ENCODE results near the gene GYS1.
A peak's percentile ranks its signal among the peaks of the same experiment; 100 is the strongest.
"Not testable (repeated sequence)": the region's sequence is repeated elsewhere in the genome, so short reads cannot be mapped to it uniquely, and the experiment has no call there.

GYS1 gene

DNA sequence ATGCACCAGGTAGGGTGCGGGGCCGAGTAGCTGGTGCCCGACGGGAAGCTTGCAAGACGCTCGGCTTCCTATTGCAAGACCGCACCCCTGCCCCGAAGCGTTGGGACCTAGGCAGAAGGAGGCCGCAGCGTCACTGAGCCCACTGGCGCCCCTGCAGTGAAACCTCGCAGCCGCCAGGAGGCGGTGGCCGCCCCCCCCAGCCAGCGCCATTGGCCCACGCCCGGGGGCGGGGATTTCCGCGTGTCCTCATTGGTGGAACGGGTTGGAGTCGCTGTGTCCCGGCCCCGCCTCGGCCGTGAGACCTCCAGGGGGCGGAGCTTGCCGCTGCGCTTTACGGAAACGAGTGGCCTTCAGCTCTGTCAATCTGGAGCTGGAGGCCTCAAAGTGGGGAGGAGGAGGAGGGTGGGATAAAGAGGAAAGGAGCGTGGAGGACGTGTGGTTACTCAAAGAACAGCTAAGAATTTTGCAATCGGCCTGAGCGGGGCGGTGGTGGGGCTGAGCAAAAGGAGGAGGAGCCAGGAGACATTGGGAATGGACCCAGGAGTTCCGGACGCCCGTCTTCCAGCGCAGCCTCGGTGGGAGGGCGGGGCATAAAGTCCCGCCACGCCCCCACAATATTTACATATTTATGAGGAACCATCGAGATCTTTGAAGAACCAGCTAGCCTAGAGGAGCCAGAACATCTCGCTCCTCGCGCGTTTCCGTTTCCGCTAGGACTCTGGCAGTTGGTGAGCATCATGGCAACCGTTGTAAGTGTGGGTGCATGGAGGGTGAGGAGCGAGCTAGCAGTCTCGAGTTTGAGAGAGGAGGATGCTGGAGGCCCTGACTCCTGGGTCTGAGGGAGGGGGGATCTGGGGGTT lies at the start of gene GYS1, which contains the start of gene RUVBL2:
Gene GYS1, minus strand, starts transcription at position 135 of the 860 bp plus-strand sequence. CDS start 197 bp downstream, outside the sequence.
Gene RUVBL2, plus strand, starts transcription at position 713 of the 860 bp plus-strand sequence. Its CDS starts 25 bp downstream, at position 738.
- DNase-seq (ENCODE audit: low spot score) = peak; percentile 99

DNA sequence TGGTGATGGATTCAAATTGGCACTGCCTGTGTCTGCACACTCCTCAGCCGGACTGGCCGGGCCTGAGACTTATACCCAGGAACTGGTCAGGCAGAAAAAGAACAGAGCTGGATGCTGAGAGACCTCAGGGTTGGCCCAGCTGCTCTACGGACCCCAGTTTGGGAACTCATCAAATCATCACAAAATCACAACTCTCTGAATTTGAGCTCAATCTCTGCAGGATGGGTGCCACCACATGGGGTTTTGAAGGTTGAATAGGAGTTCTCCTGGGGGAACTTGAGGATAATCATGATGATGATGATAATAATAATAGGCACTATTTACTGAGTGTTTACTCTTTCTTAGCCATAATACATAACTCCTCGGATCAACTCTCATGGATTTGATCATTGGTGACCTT lies 49.6 kb upstream of the GYS1 start:
- DNase-seq (ENCODE audit: low spot score) = not testable (repeated sequence)

DNA sequence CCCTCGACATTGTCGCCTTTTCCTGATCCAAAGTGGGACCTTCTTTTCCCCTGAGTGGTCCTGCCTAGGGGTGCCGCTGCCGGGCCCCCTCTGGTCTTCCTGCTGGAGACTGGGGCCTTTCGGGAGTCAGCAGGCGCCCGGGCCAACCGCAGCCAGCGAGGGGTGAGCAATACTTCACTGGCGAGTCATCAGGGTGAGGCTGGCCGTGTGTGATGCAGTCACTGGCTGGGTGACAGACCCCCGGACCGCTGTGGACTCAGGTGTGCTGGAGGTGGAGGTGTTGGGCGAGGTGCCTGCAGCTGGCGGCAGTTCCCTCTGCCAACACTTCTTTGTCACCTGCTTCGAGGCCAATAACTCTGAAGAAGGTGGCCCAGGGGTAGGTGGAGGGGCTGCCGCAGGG lies 49.1 kb upstream of the GYS1 start:
- DNase-seq (ENCODE audit: low spot score) = no peak

DNA sequence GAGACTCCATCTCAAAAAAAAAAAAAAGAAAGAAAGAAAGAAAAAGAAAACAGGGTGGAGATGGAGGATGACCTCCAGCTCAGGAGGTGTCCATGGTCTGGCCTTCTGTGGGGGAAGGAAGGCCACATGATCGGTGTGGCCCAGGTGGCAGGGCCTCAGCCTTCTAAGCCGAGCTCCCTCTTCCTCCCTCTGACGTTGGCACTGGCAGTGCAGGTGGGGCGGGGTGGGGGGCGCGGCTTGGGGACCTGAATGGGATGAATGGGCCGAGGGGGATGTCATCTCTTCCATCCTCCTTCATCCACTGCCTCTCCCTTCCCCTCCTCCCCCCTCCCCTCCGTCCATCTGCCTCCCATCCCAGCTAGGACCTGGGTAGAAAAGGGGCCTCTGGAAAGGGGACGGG lies 46.6 kb upstream of the GYS1 start:
- DNase-seq (ENCODE audit: low spot score) = not testable (repeated sequence)

DNA sequence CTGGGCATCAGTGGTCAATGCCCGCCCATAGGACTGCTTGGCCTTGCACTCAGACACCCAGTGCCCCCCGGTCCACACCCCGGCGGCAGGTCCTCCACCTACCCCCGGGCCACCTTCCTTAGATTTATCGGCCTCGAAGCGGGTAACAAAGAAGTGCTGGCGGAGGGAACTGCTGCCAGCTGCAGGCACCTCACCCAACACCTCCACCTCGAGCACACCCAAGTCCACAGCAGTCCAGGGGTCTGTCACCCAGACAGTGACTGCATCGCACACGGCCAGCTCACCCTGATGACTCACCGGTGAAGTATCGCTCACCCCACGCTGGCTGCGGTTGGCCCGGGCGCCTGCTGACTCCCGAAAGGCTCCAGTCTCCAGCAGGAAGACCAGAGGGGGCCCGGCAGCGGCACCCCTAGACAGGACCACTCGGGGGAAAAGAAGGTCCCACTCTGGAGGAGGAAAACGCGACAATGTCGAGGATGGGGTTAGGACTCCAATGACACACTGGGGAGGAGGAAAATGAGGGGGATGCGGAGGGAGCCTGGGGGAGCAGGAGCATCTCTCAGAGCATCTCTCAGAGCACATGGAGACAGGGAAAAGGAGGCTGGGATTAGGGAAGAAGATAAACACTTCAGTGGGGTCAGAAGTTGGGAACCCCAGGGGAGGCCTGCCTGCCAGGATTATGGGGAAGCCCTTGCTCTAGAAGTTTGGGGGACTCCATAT lies 45.6 kb upstream of the GYS1 start:
- DNase-seq (ENCODE audit: low spot score) = peak; percentile 63

DNA sequence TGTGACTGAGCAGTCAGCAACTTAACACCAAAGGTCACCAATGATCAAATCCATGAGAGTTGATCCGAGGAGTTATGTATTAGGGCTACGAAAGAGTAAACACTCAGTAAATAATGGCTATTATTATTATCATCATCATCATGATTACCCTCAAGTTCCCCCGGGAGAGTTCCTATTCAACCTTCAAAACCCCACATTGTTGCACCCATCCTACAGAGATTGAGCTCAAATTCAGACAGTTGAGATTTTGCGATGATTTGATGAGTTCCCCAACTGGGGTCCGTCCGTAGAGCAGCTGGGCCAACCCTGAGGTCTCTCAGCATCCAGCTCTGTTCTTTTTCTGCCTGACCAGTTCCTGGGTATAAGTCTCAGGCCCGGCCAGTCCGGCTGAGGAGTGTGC lies 45.0 kb upstream of the GYS1 start:
- DNase-seq (ENCODE audit: low spot score) = not testable (repeated sequence)

DNA sequence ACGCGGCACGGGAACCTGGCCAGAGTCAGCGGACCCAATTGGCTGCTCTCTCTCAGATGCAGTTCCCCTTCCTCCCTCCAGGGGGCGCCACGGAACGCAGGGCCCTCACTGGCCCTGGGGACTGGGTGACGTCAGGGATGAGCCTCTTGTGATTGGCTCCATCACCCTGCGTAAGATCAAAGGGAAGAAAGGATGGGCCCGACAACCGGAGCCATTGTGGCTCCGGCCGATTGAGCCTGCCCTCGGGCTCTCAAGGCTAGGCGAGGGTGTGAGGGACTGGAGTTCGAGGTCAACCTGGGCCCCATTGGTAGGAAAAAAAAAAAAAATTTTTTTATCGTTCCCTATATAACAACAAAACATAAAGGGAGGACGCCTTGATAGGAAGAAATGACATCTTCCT lies 43.7 kb upstream of the GYS1 start, which contains the start of gene CGB1:
Gene CGB1, minus strand, starts transcription at position 81 of the 400 bp plus-strand sequence. CDS start 184 bp downstream, outside the sequence.
- DNase-seq (ENCODE audit: low spot score) = not testable (repeated sequence)

DNA sequence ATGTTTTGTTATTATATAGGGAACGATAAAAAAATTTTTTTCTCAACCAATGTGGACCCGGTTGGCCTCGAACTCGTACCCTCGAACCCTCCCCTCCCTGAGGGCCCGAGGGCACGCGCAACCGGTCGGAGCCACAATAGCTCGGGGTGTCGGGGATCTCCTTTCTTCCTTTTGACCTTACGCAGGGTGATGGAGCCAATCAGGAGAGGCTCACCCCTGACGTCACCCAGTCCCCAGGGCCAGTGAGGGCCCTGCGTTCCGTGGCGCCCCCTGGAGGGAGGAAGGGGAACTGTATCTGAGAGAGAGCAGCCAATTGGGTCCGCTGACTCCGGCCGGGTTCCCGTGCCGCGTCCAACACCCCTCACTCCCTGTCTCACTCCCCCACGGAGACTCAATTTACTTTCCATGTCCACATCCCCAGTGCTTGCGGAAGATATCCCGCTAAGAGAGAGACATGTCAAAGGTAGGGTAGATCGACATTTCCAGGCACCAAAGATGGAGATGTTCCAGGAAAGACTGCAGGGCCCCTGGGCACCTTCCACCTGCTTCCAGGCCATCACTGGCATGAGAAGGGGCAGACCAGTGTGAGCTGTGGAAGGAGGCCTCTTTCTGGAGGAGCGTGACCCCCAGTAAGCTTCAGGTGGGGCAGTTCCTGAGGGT lies 38.7 kb upstream of the GYS1 start, which contains the start of gene CGB2:
Gene CGB2, plus strand, starts transcription at position 249 of the 660 bp plus-strand sequence. Its CDS starts 206 bp downstream, at position 455.
- DNase-seq (ENCODE audit: low spot score) = not testable (repeated sequence)

DNA sequence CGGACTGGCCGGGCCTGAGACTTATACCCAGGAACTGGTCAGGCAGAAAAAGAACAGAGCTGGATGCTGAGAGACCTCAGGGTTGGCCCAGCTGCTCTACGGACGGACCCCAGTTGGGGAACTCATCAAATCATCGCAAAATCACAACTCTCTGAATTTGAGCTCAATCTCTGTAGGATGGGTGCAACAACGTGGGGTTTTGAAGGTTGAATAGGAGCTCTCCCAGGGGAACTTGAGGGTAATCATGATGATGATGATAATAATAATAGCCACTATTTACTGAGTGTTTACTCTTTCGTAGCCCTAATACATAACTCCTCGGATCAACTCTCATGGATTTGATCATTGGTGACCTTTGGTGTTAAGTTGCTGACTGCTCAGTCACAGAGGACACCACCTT lies 37.2 kb upstream of the GYS1 start:
- DNase-seq (ENCODE audit: low spot score) = not testable (repeated sequence)

DNA sequence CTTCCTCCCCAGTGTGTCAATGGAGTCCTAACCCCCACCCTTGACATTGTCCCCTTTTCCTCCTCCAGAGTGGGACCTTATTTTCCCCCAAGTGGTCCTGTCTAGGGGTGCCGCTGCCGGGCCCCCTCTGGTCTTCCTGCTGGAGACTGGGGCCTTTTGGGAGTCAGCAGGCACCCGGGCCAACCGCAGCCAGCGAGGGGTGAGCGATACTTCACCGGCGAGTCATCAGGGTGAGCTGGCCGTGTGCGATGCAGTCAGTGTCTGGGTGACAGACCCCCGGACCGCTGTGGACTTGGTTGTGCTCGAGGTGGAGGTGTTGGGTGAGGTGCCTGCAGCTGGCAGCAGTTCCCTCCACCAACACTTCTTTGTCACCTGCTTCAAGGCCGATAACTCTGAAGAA lies 36.6 kb upstream of the GYS1 start:
- not testable (repeated sequence) for DNase-seq (ENCODE audit: low spot score)

DNA sequence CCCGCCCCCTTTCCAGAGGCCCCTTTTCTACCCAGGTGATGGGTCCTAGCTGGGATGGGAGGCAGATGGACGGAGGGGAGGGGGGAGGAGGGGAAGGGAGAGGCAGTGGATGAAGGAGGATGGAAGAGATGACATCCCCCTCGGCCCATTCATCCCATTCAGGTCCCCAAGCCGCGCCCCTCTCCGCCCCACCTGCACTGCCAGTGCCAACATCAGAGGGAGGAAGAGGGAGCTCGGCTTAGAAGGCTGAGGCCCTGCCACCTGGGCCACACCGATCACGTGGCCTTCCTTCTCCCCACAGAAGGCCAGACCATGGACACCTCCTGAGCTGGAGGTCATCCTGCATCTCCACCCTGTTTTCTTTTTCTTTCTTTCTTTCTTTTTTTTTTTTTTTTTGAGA lies 35.6 kb upstream of the GYS1 start:
- DNase-seq (ENCODE audit: low spot score) = not testable (repeated sequence)

DNA sequence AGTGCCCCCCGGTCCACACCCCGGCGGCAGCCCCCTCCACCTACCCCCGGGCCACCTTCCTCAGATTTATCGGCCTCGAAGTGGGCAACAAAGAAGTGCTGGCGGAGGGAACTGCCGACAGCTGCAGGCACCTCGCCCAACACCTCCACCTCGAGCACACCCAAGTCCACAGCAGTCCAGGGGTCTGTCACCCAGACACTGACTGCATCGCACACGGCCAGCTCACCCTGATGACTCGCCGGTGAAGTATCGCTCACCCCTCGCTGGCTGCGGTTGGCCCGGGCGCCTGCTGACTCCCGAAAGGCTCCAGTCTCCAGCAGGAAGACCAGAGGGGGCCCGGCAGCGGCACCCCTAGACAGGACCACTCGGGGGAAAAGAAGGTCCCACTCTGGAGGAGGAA lies 32.5 kb upstream of the GYS1 start:
- DNase-seq (ENCODE audit: low spot score) = not testable (repeated sequence)

DNA sequence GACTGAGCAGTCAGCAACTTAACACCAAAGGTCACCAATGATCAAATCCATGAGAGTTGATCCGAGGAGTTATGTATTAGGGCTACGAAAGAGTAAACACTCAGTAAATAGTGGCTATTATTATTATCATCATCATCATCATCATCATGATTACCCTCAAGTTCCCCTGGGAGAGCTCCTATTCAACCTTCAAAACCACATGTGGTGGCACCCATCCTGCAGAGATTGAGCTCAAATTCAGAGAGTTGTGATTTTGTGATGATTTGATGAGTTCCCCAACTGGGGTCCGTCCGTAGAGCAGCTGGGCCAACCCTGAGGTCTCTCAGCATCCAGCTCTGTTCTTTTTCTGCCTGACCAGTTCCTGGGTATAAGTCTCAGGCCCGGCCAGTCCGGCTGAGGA lies 32.0 kb upstream of the GYS1 start:
- DNase-seq (ENCODE audit: low spot score) = not testable (repeated sequence)

DNA sequence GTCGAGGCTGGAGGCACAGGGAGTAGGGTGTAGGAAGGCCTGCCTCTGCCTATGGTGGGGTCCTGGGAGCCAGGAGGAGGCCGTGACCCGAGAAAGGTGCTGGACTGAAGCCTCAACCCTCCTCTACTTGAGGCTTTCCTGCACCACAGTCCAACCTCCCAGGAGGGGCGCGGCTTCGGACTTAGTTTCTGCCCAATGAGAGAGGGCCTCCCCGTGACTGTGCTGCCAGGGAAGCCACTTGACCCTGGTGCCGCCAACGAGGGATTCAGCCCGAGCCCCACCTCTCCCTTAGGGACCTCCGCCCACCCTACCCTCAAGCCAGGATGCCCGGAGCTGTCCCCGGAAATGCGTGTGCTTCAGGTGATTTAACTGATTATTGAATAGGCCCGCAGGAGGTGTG lies 31.1 kb upstream of the GYS1 start, which contains the start of gene CGB3:
Gene CGB3, minus strand, starts transcription at position 101 of the 400 bp plus-strand sequence. CDS start 362 bp downstream, outside the sequence.
- DNase-seq (ENCODE audit: low spot score) = not testable (repeated sequence)

DNA sequence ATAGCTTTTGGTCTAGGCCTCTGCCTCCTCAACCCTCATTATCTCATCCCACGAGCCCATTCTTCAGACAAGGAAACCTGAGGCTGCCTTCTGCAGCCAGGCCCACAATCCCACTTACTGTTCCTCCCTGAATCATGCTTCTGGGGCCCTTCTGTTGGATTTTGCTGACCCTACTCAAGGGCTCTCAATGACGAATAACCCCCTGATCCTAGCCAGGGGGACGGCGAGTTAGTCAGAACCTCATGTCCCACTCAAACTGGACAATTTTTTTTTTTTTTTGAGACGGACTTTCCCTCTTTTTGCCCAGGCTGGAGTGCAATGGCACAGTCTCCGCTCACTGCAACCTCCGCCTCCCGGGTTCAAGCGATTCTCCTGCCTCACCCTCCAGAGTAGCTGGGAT lies 29.0 kb upstream of the GYS1 start:
- no peak for DNase-seq (ENCODE audit: low spot score)

DNA sequence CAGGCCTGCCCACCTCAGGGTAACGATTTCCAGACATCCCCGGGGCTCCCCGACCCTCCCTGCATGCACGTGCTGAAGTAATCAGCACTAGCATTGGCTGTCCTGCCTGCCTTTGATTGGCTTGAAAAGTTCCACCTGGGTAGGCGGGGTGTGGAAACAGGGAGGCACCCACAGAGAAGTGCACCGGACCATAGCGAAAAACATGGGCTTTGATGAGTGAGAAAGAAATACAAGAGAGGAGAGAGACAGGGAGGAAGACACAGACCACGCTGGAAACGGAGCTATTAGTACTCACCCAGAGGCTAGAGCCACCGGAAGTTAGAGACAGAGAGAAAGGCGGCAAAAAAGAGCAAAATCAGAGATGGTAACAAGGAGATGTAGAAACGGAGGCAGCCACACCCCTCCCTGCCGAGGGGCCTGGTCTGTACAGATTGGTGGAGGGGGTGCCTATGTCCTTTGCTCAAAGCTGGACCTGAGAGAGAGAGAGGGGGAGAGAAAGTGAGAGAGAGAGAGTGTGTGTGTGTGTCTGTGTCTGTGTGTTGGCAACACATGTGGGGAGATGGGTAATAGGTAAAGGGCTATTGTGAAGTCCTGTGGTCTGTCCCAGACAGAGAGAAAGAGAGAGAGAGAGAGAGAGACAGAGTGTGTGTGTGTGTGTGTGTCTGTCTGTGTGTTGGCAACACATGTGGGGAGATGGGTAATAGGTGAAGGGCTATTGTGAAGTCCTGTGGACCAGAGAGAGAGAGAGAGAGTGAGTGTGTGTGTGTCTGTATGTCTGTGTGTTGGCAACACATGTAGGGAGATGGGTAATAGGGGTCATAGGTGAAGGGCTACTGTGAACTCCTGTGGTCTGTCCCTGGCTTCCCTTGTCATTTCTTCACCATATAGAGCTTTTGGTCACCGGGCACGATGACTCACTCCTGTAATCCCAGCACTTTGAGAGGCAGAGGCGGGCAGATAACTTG lies 28.1 kb upstream of the GYS1 start:
- DNase-seq (ENCODE audit: low spot score) = no peak

DNA sequence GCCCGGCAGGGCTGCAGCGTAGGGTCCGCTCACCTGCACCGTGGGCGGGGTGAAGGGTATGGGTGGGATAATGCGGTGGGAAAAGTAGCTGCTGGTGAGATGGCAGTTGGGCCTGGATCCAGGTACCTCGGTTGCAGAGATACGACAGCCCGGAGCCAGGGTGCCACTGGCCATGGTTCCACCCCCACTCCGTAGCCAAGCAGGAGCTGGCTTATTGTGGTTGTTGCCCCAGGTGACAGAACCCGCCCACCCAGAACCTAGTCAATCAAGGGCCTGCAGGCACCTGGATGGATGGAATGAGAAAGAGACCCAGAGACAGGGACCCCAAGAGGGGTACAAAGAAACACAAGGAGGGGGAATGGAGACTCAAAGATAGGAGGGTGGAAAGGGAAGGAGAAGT lies 27.2 kb upstream of the GYS1 start:
- no peak for DNase-seq (ENCODE audit: low spot score)

DNA sequence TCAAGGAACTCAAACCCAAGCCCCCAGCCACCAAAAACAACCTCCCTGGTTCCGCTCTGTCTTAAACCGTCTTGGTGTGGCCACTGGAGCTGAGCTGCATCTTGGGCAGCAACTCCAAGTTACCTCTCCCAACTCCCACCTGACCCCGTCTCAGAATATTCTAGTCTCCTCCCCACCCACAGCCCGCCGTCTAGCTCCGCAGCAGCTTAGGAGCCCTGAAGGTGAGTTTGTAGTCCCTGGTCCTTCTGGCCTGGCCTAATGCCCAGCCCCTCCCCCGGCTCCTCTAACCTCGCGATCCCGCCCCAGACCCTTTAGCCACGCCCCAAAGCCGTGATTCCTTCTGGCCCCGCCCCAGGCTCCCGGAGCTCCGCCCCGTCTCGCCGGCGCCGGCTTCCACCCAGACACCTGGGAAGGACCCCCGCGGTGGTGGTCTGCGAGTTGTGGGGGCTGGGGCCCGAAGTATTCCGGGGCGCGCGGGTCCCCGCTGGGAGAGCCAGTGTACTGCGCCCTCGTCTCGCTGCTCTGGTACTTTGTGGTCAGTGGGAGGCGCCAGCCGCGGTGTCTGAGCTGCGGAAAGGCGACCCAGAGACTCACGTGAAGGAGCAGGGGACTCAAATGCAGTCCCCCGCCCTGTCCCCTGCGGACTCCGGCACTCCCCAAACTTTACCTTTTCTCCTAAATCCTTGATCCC lies 26.3 kb upstream of the GYS1 start:
- no peak for DNase-seq (ENCODE audit: low spot score)

DNA sequence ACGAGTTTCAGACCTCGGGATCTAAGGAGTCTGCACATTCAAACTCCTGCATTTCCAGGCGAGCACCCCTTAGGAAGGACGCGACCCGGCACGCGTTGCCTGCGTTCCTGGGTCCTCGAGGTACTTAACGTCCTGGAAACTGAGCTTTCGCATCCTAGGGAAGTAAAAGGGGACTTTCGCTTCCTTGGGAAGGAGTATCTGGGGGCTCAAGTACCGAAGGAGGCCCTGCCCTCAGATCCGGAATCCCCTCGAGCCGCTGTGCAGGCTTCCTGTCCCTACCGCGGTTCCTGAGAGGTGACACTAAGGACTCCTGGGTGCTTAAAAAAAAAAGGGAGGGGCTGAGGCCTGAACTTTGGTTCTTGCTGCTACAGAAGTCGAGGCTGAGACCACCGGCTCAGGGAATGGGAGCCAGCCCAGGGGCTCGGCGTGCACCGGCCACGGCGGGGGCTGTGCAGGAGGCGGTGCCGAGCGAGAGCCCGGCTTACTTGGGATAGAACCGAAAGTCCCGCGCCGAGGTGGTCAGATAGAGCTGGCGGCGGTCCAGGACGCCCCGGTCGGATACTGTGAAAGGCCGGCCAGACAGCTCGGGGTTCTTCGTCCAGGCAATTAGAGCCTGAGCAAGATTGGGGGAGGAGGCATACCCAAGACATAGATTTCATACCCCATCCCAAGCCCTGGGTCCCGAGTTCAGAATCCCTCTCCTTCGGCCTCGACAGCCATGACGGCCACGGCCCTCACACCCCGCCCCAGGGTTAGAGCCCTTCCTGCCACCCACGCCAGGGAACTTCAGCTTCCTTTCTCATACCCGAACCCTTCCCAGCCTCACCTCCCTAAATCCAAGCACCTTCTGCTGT lies 25.5 kb upstream of the GYS1 start:
- not testable (repeated sequence) for DNase-seq (ENCODE audit: low spot score)

Measured in GM03348 (cell line).